ENCODE measurements around the gene HIP1R. TPM values are rescaled to one million over a fixed set of nuclear protein-coding genes. Genes with fewer than 3 reads are reported as not detected.

HIP1R gene
- total RNA-seq, 4 donors from 2014 or later = 208 to 265 (median 238) TPM

- DNase-seq = no peak
- H3K27me3 ChIP-seq = no peaks in the 10 kb centered on the region
Observed at GRCh38 chr12:122851820-122852219, 16.6 kb downstream of the HIP1R start.

DNA sequence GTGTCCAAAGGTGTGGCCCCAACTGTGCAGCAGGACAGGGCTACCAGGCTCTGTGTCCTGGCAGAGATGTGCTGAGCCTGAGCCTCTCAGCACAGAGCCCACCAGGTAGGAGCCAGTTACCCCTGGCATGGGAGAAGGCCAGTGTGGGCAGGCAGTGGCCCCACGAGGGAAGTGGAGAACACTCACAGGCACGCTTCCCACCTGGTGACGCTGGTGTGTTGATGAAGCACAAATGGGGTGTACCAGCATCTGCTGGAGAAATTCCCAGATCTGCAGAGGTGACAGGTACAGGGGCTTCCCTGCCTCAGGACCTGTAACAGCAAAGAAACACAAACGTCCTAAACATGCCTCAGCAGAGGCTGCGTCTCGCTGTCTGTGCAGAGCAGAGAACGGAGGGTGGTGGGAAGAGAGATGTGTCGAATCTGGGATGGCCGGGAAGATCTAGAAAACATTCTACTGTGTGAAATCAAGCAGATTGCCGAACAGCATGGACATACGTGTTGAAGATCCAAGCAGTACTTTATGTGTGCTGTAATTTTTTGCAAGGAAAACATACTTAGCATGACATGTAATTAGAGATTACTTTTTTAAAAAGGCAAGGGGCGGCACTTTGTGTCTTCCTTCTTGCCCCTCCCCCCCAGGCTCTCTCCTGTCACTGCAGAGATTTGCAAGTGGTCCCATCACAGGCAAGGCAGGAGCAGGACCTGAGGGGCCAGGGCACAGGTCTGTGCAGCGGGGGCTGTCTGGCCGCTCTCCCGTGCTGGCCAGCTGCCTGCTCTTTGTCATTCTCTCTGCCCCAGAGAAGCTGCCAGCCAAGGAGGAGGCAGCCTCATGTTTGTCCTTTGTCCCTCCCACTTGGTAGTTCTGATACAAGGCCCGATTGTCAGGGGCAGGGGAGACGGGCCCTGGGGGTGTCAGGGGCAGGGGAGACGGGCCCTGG lies 17.3 kb downstream of the HIP1R start:
- Histone ChIP-seq H3K9me3 (no peaks in the 10 kb centered on the region), H3K4me3 (no peak overlapping the region), H3K27ac (peak overlapping the region in 1 of 4 donors; percentile 39), H3K27me3 (no peaks in the 10 kb centered on the region), H3K4me1 (no peaks in the 10 kb centered on the region), H3K36me3 (peaks cover 0 to 66% (median 0%) of the 10 kb centered on the region in 3 donors)
- no peak for DNase-seq
- TF ChIP-seq POLR2A (IDR thresholded peaks at IDR 0.05) (no peak), CTCF (IDR thresholded peaks at IDR 0.05) (no peak)

More at GRCh38 chr12:122851820-122852219, 16.6 kb downstream of the HIP1R start:
- no peaks in the 10 kb centered on the region for H3K9me3 ChIP-seq
- no peaks in the 10 kb centered on the region for H3K4me1 ChIP-seq
- peaks cover 0 to 61% (median 0%) of the 10 kb centered on the region in 3 donors for H3K36me3 ChIP-seq
- TF ChIP-seq POLR2A (IDR thresholded peaks at IDR 0.05) (no peak), CTCF (IDR thresholded peaks at IDR 0.05) (no peak)
- H3K4me3 ChIP-seq = no peak overlapping the region
- H3K27ac ChIP-seq = peak overlapping the region in 1 of 4 donors; percentile 39

GRCh38 chr12:122853582-122854245 lies 18.5 kb downstream of the HIP1R start:
- H3K36me3 ChIP-seq = peaks cover 0 to 60% (median 0%) of the 10 kb centered on the region in 3 donors
- no peaks in the 10 kb centered on the region for H3K4me1 ChIP-seq
- H3K4me3 ChIP-seq = no peak overlapping the region
- TF ChIP-seq CTCF (IDR thresholded peaks at IDR 0.05) = no peak
- TF ChIP-seq POLR2A (IDR thresholded peaks at IDR 0.05) = no peak
- H3K27ac ChIP-seq = no peak overlapping the region
- H3K9me3 ChIP-seq = no peaks in the 10 kb centered on the region
- no peak for DNase-seq
- no peaks in the 10 kb centered on the region for H3K27me3 ChIP-seq

DNA sequence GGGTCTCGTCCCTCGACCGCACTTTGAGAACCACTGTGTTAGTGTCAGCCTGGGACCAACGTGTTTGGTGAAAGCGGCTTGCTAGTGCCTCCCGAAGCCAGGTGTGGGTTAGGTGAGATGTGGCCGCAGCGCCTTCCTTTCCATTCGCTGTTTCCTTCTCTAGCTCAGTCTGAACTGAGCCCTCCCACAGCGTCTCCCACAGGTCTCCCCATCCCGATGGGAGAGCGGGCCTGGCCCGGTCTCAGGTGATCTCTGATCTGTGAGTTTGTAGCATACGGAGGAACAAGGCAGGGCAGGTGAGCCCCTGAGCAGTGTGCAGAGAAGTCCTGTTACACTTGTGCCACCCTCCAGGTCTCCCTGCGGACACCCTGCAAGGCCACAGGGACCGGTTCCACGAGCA lies 19.3 kb downstream of the HIP1R start:
- no peak overlapping the region for H3K27ac ChIP-seq
- H3K9me3 ChIP-seq = no peaks in the 10 kb centered on the region
- H3K4me1 ChIP-seq = no peaks in the 10 kb centered on the region
- H3K36me3 ChIP-seq = peaks cover 0 to 59% (median 0%) of the 10 kb centered on the region in 3 donors
- DNase-seq = no peak
- H3K27me3 ChIP-seq = no peaks in the 10 kb centered on the region
- TF ChIP-seq POLR2A (IDR thresholded peaks at IDR 0.05) (no peak), CTCF (IDR thresholded peaks at IDR 0.05) (no peak)
- no peak overlapping the region for H3K4me3 ChIP-seq

DNA sequence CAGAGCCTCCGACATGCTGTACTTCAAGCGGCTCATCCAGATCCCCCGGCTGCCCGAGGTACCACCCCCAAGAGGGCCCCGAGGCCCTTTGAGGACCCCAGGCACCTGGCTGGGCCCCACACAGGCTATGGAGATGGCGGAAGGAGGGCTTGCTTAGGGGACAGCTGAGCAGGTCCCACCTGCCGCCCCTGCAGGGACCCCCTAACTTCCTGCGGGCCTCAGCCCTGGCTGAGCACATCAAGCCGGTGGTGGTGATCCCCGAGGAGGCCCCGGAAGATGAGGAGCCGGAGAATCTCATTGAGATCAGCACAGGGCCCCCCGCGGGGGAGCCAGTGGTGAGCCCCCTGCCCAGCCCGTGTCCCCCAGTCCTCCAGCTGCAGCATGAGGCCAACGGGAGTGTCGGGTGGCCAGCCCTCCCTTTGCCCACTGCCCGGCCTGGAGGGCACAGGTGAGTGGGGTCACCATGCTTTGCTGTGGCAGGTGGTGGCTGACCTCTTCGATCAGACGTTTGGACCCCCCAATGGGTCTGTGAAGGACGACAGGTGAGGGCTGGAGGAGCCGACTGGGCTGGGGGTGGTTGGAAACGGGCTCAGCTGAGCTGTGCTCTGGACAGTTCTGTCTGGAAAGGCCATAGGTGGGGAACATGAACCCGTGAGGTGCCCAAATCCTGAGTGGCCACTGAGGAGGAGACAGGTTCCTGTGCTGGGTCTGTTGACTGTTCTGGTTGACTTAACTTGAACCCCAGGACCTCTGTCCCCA lies 20.0 kb downstream of the HIP1R start:
- Histone ChIP-seq H3K27me3 (no peaks in the 10 kb centered on the region), H3K36me3 (peaks cover 0 to 64% (median 0%) of the 10 kb centered on the region in 3 donors), H3K9me3 (no peaks in the 10 kb centered on the region), H3K4me3 (no peak overlapping the region), H3K27ac (no peak overlapping the region), H3K4me1 (peaks cover 0 to under 1% (median 0%) of the 10 kb centered on the region in 4 donors)
- TF ChIP-seq POLR2A (IDR thresholded peaks at IDR 0.05) (no peak), CTCF (IDR thresholded peaks at IDR 0.05) (no peak)
- DNase-seq = no peak

All from Peyer's patch (tissue), 4 donors.